Hepatocyte (in vitro differentiated cells): ENCODE data around the gene MARCKSL1. TPM values are rescaled to one million over a fixed set of nuclear protein-coding genes. Genes with fewer than 3 reads are reported as not detected.

Experiments
- DNase-seq: peaks from one replicate; pipeline ENCODE4 v3.0.0-alpha.2; 2016; ENCODE audit warnings: low spot score
- H2AFZ ChIP-seq: fragments of 200-600 bp; sonication (generic); 2 replicates; pipeline ENCODE4 v1.6.0; 2016; ENCODE audit warnings: antibody characterized with exemption, mild to moderate bottlenecking
- H3K27ac ChIP-seq: fragments of 200-600 bp; sonication (generic); 2 replicates; pipeline ENCODE4 v1.5.1; 2016; ENCODE audit warnings: mild to moderate bottlenecking
- H3K27me3 ChIP-seq: fragments of 200-600 bp; sonication (generic); 2 replicates; pipeline ENCODE4 v1.6.1; 2016
- H3K36me3 ChIP-seq: fragments of 200-600 bp; sonication (generic); replicated peaks from 2 replicates; pipeline ENCODE4 v1.5.1; 2016; ENCODE audit warnings: low read depth; ENCODE audit not compliant: insufficient read depth
- H3K4me1 ChIP-seq: fragments of 200-600 bp; sonication (generic); 2 replicates; pipeline ENCODE4 v1.5.1; 2016; ENCODE audit warnings: mild to moderate bottlenecking, moderate library complexity; ENCODE audit not compliant: insufficient read depth
- H3K4me2 ChIP-seq: fragments of 200-600 bp; sonication (generic); 2 replicates; pipeline ENCODE4 v1.6.0; 2016
- H3K4me3 ChIP-seq: fragments of 200-600 bp; sonication (generic); 2 replicates; pipeline ENCODE4 v1.5.1; 2016; ENCODE audit warnings: mild to moderate bottlenecking
- H3K79me2 ChIP-seq: fragments of 200-600 bp; sonication (generic); 2 replicates; pipeline ENCODE4 v1.6.0; 2017; ENCODE audit warnings: mild to moderate bottlenecking
- H3K9me2 ChIP-seq: fragments of 200-600 bp; sonication (generic); replicated peaks from 2 replicates; pipeline ENCODE4 v1.6.0; 2017; ENCODE audit warnings: mild to moderate bottlenecking; ENCODE audit not compliant: insufficient read depth
- H3K9me3 ChIP-seq: fragments of 200-600 bp; sonication (generic); 2 replicates; pipeline ENCODE4 v1.5.1; 2016; ENCODE audit warnings: low read depth, mild to moderate bottlenecking
- H4K20me1 ChIP-seq: fragments of 200-600 bp; sonication (generic); 2 replicates; pipeline ENCODE4 v1.6.0; 2016; ENCODE audit warnings: mild to moderate bottlenecking; ENCODE audit not compliant: insufficient read depth, poor library complexity, severe bottlenecking
- EZH2 ChIP-seq: fragments of 200-600 bp; sonication (generic); IDR thresholded peaks from 2 replicates; pipeline ENCODE4 v1.6.1; 2016; ENCODE audit warnings: antibody characterized with exemption, mild to moderate bottlenecking, borderline replicate concordance
- EZH2phosphoT487 ChIP-seq: fragments of 200-600 bp; sonication (generic); IDR thresholded peaks from one replicate; pipeline ENCODE4 v1.6.1; 2018; ENCODE audit warnings: antibody characterized with exemption, mild to moderate bottlenecking, low read depth, moderate library complexity; ENCODE audit not compliant: unreplicated experiment, severe bottlenecking
- WGBS: methylation state at CpG from one replicate; pipeline ENCODE4 v1.1.6; 2016; ENCODE audit warnings: low lambda C conversion rate; ENCODE audit errors: missing lambda C conversion rate; 5-methylcytosine and 5-hydroxymethylcytosine counted together
- polyA plus RNA-seq: library from polyadenylated mRNA; unstranded; fragments of >200 nt; fragmentation: Nextera tagmentation; extraction: Ambion mirVana; gene quantifications from 2 replicates; pipeline ENCODE4 v1.2.1, GENCODE V29; 2016
- total RNA-seq: library from RNA; depleted of rRNA; stranded (reverse); fragments of >200 nt; gene quantifications from 2 replicates; pipeline ENCODE4 v1.2.3, GENCODE V29; 2014
- TF ChIP-seq, protein P1 (sequence below): fragments of 200-600 bp; sonication (generic); IDR thresholded peaks from 2 replicates; pipeline ENCODE4 v1.5.1; 2016; ENCODE audit warnings: antibody characterized with exemption, mild to moderate bottlenecking; ENCODE audit not compliant: poor library complexity

The MARCKSL1 gene
- total and polyA plus RNA-seq, 2 experiments from 2014 or later: 143 to 358 TPM

DNA sequence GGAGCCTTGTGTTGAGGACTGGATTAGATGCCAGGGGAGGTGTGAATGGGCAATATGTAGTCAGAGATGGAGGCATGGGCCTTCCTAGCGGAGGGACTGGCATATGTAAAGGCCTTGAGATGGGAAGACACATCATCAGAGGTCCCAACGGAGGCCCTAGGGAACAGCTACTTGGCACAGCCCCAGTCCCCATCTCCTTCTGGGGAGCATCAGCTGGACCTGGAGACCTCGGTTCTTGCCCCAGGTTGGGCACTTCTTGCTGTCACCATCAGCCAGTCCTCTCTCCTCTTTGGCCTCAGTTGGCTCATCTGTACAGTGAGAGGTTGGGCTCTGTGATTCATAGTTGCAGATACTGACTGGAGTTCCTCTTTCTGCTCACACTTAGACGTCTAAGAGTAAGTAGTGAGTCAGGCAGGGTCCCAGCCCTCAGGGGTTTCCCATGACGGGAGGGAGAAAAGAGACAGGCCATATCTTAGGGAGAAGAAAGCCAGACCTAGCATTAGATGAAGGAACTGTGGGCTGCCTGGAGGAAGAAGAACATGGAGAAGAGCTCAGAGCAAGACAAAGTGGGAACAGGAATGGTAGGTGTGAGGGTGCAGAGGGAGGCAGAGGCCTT lies 3.4 kb upstream of the MARCKSL1 start:
- Histone ChIP-seq H2AFZ (no peak overlapping the region), H3K27ac (no peak overlapping the region), H3K27me3 (no peaks in the 10 kb centered on the region), H4K20me1 (peaks cover 5% of the 10 kb centered on the region), H3K9me3 (no peaks in the 10 kb centered on the region), H3K36me3 (no peaks in the 10 kb centered on the region), H3K4me3 (no peak overlapping the region), H3K79me2 (peaks cover 15% of the 10 kb centered on the region), H3K4me2 (no peak overlapping the region), H3K4me1 (peaks cover 1% of the 10 kb centered on the region), H3K9me2 (no peaks in the 10 kb centered on the region)
- 64% methylated on average over 5 of the region's 5 CpGs for WGBS
- no peak for DNase-seq
- no peak for TF ChIP-seq EZH2phosphoT487
- no peak for TF ChIP-seq EZH2
- TF ChIP-seq, protein P1, sequence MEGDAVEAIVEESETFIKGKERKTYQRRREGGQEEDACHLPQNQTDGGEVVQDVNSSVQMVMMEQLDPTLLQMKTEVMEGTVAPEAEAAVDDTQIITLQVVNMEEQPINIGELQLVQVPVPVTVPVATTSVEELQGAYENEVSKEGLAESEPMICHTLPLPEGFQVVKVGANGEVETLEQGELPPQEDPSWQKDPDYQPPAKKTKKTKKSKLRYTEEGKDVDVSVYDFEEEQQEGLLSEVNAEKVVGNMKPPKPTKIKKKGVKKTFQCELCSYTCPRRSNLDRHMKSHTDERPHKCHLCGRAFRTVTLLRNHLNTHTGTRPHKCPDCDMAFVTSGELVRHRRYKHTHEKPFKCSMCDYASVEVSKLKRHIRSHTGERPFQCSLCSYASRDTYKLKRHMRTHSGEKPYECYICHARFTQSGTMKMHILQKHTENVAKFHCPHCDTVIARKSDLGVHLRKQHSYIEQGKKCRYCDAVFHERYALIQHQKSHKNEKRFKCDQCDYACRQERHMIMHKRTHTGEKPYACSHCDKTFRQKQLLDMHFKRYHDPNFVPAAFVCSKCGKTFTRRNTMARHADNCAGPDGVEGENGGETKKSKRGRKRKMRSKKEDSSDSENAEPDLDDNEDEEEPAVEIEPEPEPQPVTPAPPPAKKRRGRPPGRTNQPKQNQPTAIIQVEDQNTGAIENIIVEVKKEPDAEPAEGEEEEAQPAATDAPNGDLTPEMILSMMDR: no peak

DNA sequence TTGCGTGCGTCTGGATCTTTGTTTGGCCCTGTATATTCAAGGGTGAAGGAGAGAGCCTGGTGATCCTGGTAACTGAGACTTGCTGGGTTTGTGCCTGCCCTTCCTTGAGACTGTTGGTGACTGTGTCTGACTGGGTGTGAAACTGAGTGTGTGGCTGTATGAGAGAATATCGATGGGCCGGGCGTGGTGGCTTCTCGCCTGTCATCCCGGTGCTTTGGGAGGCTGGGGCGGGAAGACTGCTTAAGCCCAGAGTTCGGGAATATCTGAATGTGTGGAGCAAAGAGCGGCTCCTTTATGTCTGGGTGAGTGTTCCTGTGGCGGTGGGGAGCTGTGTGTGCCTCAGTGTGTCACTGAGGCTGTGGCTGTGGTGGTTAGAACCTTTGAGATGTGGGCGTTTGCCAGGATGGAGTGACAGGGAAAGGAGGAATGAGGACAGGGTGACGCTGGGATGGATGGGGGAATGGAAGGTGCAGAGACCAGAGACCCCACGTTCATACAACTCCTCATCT lies 2.7 kb upstream of the MARCKSL1 start:
- Histone ChIP-seq H3K4me1 (peaks cover 8% of the 10 kb centered on the region), H3K4me3 (no peak overlapping the region), H3K4me2 (no peak overlapping the region), H3K79me2 (peaks cover 21% of the 10 kb centered on the region), H3K27me3 (no peaks in the 10 kb centered on the region), H3K36me3 (no peaks in the 10 kb centered on the region), H3K9me3 (no peaks in the 10 kb centered on the region), H3K27ac (no peak overlapping the region), H3K9me2 (no peaks in the 10 kb centered on the region), H2AFZ (no peak overlapping the region), H4K20me1 (peaks cover 12% of the 10 kb centered on the region)
- no peak for DNase-seq
- 88% methylated on average over 14 of the region's 14 CpGs for WGBS
- no peak for TF ChIP-seq EZH2
- TF ChIP-seq EZH2phosphoT487: no peak
- TF ChIP-seq, protein P1: no peak

DNA sequence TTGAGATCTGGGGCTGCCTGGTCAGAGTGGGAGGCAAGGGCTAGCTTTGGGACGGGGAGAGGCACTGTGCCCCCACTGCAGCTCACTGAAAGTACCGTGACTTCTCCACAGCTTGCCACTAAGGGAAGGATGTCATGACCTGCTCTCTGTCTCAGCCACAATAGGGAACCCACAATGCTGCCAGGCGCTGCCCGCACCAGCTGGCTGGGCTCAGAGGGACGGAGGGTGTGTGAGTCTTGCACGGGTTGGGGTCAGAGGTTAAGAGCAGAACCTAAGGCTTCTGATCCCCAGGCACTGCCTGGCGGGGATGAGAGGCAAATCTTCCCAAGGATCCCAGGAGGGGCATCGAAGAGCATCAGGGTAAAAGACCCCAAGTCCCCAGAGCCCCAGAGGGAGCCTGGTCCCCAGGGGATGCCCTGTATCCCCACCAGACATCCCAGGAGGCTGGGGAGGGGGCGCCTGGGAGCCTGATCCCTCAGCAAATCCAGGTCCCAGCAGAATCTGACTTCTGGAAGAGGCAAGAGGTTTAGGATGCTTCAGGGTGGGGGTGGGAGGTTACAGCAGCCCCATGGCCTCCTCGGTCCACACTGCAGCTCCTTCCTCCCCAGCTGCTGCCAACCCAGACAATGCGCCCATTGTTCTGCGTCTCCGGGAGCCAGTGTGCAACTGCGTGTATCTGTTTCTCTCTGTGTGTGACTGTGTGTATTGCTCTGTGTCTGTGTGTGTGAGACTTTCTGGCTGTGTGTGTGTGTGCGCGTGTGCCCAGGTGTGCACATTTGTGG lies 2.0 kb upstream of the MARCKSL1 start:
- Histone ChIP-seq H3K9me3 (no peaks in the 10 kb centered on the region), H3K4me2 (no peak overlapping the region), H3K36me3 (no peaks in the 10 kb centered on the region), H3K4me3 (no peak overlapping the region), H3K9me2 (no peaks in the 10 kb centered on the region), H4K20me1 (peaks cover 16% of the 10 kb centered on the region), H3K27me3 (no peaks in the 10 kb centered on the region), H2AFZ (no peak overlapping the region), H3K4me1 (peaks cover 8% of the 10 kb centered on the region), H3K79me2 (peaks cover 27% of the 10 kb centered on the region), H3K27ac (no peak overlapping the region)
- TF ChIP-seq EZH2: no peak
- TF ChIP-seq EZH2phosphoT487: no peak
- TF ChIP-seq, protein P1: no peak
- WGBS: 79% methylated on average over 16 of the region's 16 CpGs
- DNase-seq: no peak
